HG03196 (cell line): ENCODE results near the gene DCD.
"Not testable (repeated sequence)": the region's sequence is repeated elsewhere in the genome, so short reads cannot be mapped to it uniquely, and the experiment has no call there.

Experiments used
- ATAC-seq: cut with Tn5 transposase; IDR thresholded peaks from one replicate; pipeline ENCODE4 v1.9.1; 2021; ENCODE audit not compliant: unreplicated experiment

DCD gene

GRCh38 chr12:54654926-54655325, 6.8 kb upstream of the DCD start:
- no peak for ATAC-seq

GRCh38 chr12:54653025-54653424, 4.9 kb upstream of the DCD start:
- ATAC-seq, result no peak

- no peak for ATAC-seq
Observed at GRCh38 chr12:54650889-54651288, 2.7 kb upstream of the DCD start.

GRCh38 chr12:54650409-54650808, 2.2 kb upstream of the DCD start:
- no peak for ATAC-seq

- ATAC-seq, result no peak
Observed at GRCh38 chr12:54649825-54650224, 1.7 kb upstream of the DCD start.

GRCh38 chr12:54641554-54641953, 6.6 kb downstream of the DCD start:
- no peak for ATAC-seq

GRCh38 chr12:54641089-54641488, 7.1 kb downstream of the DCD start:
- no peak for ATAC-seq

GRCh38 chr12:54639112-54639511, 9.1 kb downstream of the DCD start:
- not testable (repeated sequence) for ATAC-seq

- ATAC-seq, result no peak
Observed at GRCh38 chr12:54634795-54635194, 13.4 kb downstream of the DCD start, which contains the start of gene LACRT. TSS of gene LACRT (minus strand) at chr12:54634895. CDS start at chr12:54634841, 54 bp downstream.

- no peak for ATAC-seq
Observed at GRCh38 chr12:54631988-54632728, 16.0 kb downstream of the DCD start.

- no peak for ATAC-seq
Observed at GRCh38 chr12:54631551-54631950, 16.6 kb downstream of the DCD start.

- ATAC-seq, result no peak
Observed at GRCh38 chr12:54629925-54630324, 18.2 kb downstream of the DCD start.

GRCh38 chr12:54628186-54628846, 19.8 kb downstream of the DCD start:
- ATAC-seq, result no peak

GRCh38 chr12:54627304-54627703, 20.9 kb downstream of the DCD start:
- ATAC-seq, result no peak

- no peak for ATAC-seq
Observed at GRCh38 chr12:54625598-54625997, 22.6 kb downstream of the DCD start.

GRCh38 chr12:54624315-54625279, 23.6 kb downstream of the DCD start:
- ATAC-seq, result no peak

GRCh38 chr12:54622463-54623183, 25.5 kb downstream of the DCD start:
- no peak for ATAC-seq

GRCh38 chr12:54616933-54617680, 31.1 kb downstream of the DCD start:
- no peak for ATAC-seq

- ATAC-seq, result no peak
Observed at GRCh38 chr12:54612225-54612750, 35.9 kb downstream of the DCD start.

GRCh38 chr12:54611715-54612149, 36.4 kb downstream of the DCD start:
- ATAC-seq, result no peak
